DOHH2 (cell line): Measurements from ENCODE around the gene BCL2A1.
"Not testable (repeated sequence)": the region's sequence is repeated elsewhere in the genome, so short reads cannot be mapped to it uniquely, and the experiment has no call there.

Experiments
- H3F3A ChIP-seq: fragments of 200-600 bp; sonication (generic), shearing (Covaris generic); 2 replicates; pipeline ENCODE4 v1.6.0; 2016; ENCODE audit warnings: antibody characterized with exemption, mild to moderate bottlenecking; ENCODE audit not compliant: control insufficient read depth, insufficient read depth
- H3K27ac ChIP-seq: fragments of 200-600 bp; sonication (generic); 2 replicates; pipeline ENCODE4 v1.5.1; 2014; ENCODE audit warnings: low read depth, mild to moderate bottlenecking, low read length, moderate library complexity
- H3K27me3 ChIP-seq: fragments of 200-600 bp; sonication (generic); 2 replicates; pipeline ENCODE4 v1.6.1; 2014; ENCODE audit warnings: mild to moderate bottlenecking, low read length, mixed read lengths; ENCODE audit not compliant: control insufficient read depth
- H3K36me3 ChIP-seq: fragments of 200-600 bp; sonication (generic); 2 replicates; pipeline ENCODE4 v1.6.1; 2014; ENCODE audit warnings: mild to moderate bottlenecking, low read length, moderate library complexity, mixed read lengths; ENCODE audit not compliant: control insufficient read depth
- H3K4me1 ChIP-seq: fragments of 200-600 bp; sonication (generic); 2 replicates; pipeline ENCODE4 v1.6.1; 2014; ENCODE audit warnings: mild to moderate bottlenecking, low read length, mixed read lengths; ENCODE audit not compliant: control insufficient read depth
- H3K4me2 ChIP-seq: fragments of 200-600 bp; sonication (generic); 2 replicates; pipeline ENCODE4 v1.6.0; 2014; ENCODE audit warnings: mild to moderate bottlenecking, low read length, moderate library complexity
- H3K4me3 ChIP-seq: fragments of 200-600 bp; sonication (generic); 2 replicates; pipeline ENCODE4 v1.5.1; 2014; ENCODE audit warnings: mild to moderate bottlenecking, low read length, mixed read lengths
- H3K79me2 ChIP-seq: fragments of 200-600 bp; sonication (generic); 2 replicates; pipeline ENCODE4 v1.6.1; 2014; ENCODE audit warnings: mild to moderate bottlenecking, low read length, mixed read lengths; ENCODE audit not compliant: control insufficient read depth
- H3K9me2 ChIP-seq: fragments of 200-600 bp; sonication (generic); replicated peaks from 2 replicates; pipeline ENCODE4 v1.6.1; 2014; ENCODE audit warnings: mild to moderate bottlenecking, low read length, mixed read lengths; ENCODE audit not compliant: control insufficient read depth
- H3K9me3 ChIP-seq: fragments of 200-600 bp; sonication (generic); 2 replicates; pipeline ENCODE4 v1.6.1; 2014; ENCODE audit warnings: antibody characterized with exemption, low read length, mixed read lengths; ENCODE audit not compliant: control insufficient read depth, insufficient read depth
- H4K20me1 ChIP-seq: fragments of 200-600 bp; sonication (generic); 2 replicates; pipeline ENCODE4 v1.6.0; 2014; ENCODE audit warnings: low read depth, mild to moderate bottlenecking, antibody characterized with exemption, low read length, moderate library complexity; ENCODE audit not compliant: control insufficient read depth, insufficient read depth
- CTCF ChIP-seq: fragments of 200-600 bp; sonication (generic); IDR thresholded peaks from one replicate; pipeline ENCODE4 v1.5.1; 2014; ENCODE audit warnings: antibody characterized with exemption, mild to moderate bottlenecking, low read depth, low read length; ENCODE audit not compliant: poor library complexity, severe bottlenecking
- EZH2phosphoT487 ChIP-seq: fragments of 200-600 bp; sonication (generic); IDR thresholded peaks from 2 replicates; pipeline ENCODE4 v1.6.1; 2017; ENCODE audit warnings: borderline replicate concordance, mild to moderate bottlenecking, antibody characterized with exemption, low read length, moderate library complexity, mixed read lengths

BCL2A1 gene

GRCh38 chr15:80016506-80016905 is 45.5 kb upstream of the BCL2A1 start:
- not testable (repeated sequence) for H3K9me3 ChIP-seq, H3K36me3 ChIP-seq, H3K4me3 ChIP-seq, H3K27ac ChIP-seq, H3K9me2 ChIP-seq, H3K79me2 ChIP-seq, H3K4me2 ChIP-seq, H4K20me1 ChIP-seq, H3K27me3 ChIP-seq
- Histone ChIP-seq H3K4me1 (peaks cover 59% of the 10 kb centered on the region), H3F3A (peaks cover 25% of the 10 kb centered on the region)

GRCh38 chr15:80015156-80015555 is 44.2 kb upstream of the BCL2A1 start:
- H3K9me3 ChIP-seq: no peaks in the 10 kb centered on the region; the same call in 1 of the 2 replicates
- no peaks in the 10 kb centered on the region for H4K20me1 ChIP-seq
- no peaks in the 10 kb centered on the region for H3K79me2 ChIP-seq
- peaks cover 33% of the 10 kb centered on the region for H3F3A ChIP-seq
- H3K36me3 ChIP-seq: no peaks in the 10 kb centered on the region
- no peak overlapping the region for H3K4me3 ChIP-seq
- H3K4me2 ChIP-seq: no peak overlapping the region
- no peak overlapping the region for H3K27ac ChIP-seq
- H3K4me1 ChIP-seq: peaks cover 64% of the 10 kb centered on the region
- H3K9me2 ChIP-seq: no peaks in the 10 kb centered on the region
- TF ChIP-seq CTCF (no peak), EZH2phosphoT487 (no peak)
- H3K27me3 ChIP-seq: no peaks in the 10 kb centered on the region

GRCh38 chr15:80014186-80014585 is 43.2 kb upstream of the BCL2A1 start:
- not testable (repeated sequence) for H3K79me2 ChIP-seq, H3K4me2 ChIP-seq, H4K20me1 ChIP-seq, H3K36me3 ChIP-seq, H3K27ac ChIP-seq, H3K27me3 ChIP-seq, H3K9me3 ChIP-seq, H3K9me2 ChIP-seq, H3K4me3 ChIP-seq
- Histone ChIP-seq H3K4me1 (peaks cover 64% of the 10 kb centered on the region), H3F3A (peaks cover 34% of the 10 kb centered on the region)

- Histone ChIP-seq H3K4me2 (peak overlapping the region; percentile 81), H3K4me1 (peaks cover 64% of the 10 kb centered on the region), H3K79me2 (no peaks in the 10 kb centered on the region), H3K4me3 (peak overlapping the region; percentile 32; the same call in 1 of the 2 replicates), H3K9me3 (no peaks in the 10 kb centered on the region; the same call in 1 of the 2 replicates), H3K36me3 (no peaks in the 10 kb centered on the region), H3K9me2 (no peaks in the 10 kb centered on the region), H3K27me3 (no peaks in the 10 kb centered on the region), H3K27ac (peak overlapping the region; percentile 98), H4K20me1 (no peaks in the 10 kb centered on the region), H3F3A (peaks cover 38% of the 10 kb centered on the region)
- TF ChIP-seq CTCF (no peak), EZH2phosphoT487 (no peak)
Measured at GRCh38 chr15:80012060-80012726, 41.2 kb upstream of the BCL2A1 start.
